ENCODE results near the gene NMRAL1. TPM values are rescaled to one million over a fixed set of nuclear protein-coding genes. Genes with fewer than 3 reads are reported as not detected.

NMRAL1 gene
- total RNA-seq, 1 experiment from 2014 or later: 48.2 TPM

- Histone ChIP-seq H4K20me1 (ENCODE audit: insufficient read depth, low read depth, low read length) (peaks cover 4% of the 10 kb centered on the region; the same call in 1 of the 2 replicates), H3K4me1 (ENCODE audit: low read length) (no peaks in the 10 kb centered on the region), H3K9ac (ENCODE audit: low read length) (no peak overlapping the region), H2AFZ (ENCODE audit: low read length) (no peak overlapping the region), H3K4me2 (ENCODE audit: low read depth, low read length, poor library complexity, severe bottlenecking) (no peak overlapping the region), H3K27me3 (ENCODE audit: low read length) (no peaks in the 10 kb centered on the region), H3K79me2 (ENCODE audit: low read length) (no peaks in the 10 kb centered on the region), H3K4me3 (ENCODE audit: low read length) (no peak overlapping the region), H3K9me3 (ENCODE audit: low read length) (no peaks in the 10 kb centered on the region), H3K9me2 (replicated peaks; ENCODE audit: insufficient read depth, low read length) (no peaks in the 10 kb centered on the region), H3K36me3 (ENCODE audit: insufficient read depth, low read length) (peaks cover 9% of the 10 kb centered on the region), H3K27ac (ENCODE audit: low read length) (no peak overlapping the region)
- no peak for DNase-seq
Measured at GRCh38 chr16:4452674-4453073, 21.8 kb downstream of the NMRAL1 start.

GRCh38 chr16:4450931-4451519, 23.4 kb downstream of the NMRAL1 start:
- no peak overlapping the region for H3K27ac ChIP-seq (ENCODE audit: low read length)

GRCh38 chr16:4450430-4450829, 24.0 kb downstream of the NMRAL1 start:
- no peaks in the 10 kb centered on the region for H3K79me2 ChIP-seq (ENCODE audit: low read length)
- H3K4me1 ChIP-seq (ENCODE audit: low read length): no peaks in the 10 kb centered on the region
- DNase-seq: no peak
- no peaks in the 10 kb centered on the region for H3K27me3 ChIP-seq (ENCODE audit: low read length)
- no peak overlapping the region for H3K4me2 ChIP-seq (ENCODE audit: low read depth, low read length, poor library complexity, severe bottlenecking)
- no peak overlapping the region for H3K9ac ChIP-seq (ENCODE audit: low read length)
- H3K27ac ChIP-seq (ENCODE audit: low read length): no peak overlapping the region
- peaks cover 16% of the 10 kb centered on the region for H3K36me3 ChIP-seq (ENCODE audit: insufficient read depth, low read length)
- peaks cover 4% of the 10 kb centered on the region; the same call in 1 of the 2 replicates for H4K20me1 ChIP-seq (ENCODE audit: insufficient read depth, low read depth, low read length)
- no peak overlapping the region for H2AFZ ChIP-seq (ENCODE audit: low read length)
- no peaks in the 10 kb centered on the region for H3K9me3 ChIP-seq (ENCODE audit: low read length)
- no peak overlapping the region for H3K4me3 ChIP-seq (ENCODE audit: low read length)
- no peaks in the 10 kb centered on the region for H3K9me2 ChIP-seq (replicated peaks; ENCODE audit: insufficient read depth, low read length)

More at GRCh38 chr16:4450931-4451519, 23.4 kb downstream of the NMRAL1 start:
- DNase-seq: no peak
- Histone ChIP-seq H3K9me2 (replicated peaks; ENCODE audit: insufficient read depth, low read length) (no peaks in the 10 kb centered on the region), H2AFZ (ENCODE audit: low read length) (no peak overlapping the region), H3K79me2 (ENCODE audit: low read length) (no peaks in the 10 kb centered on the region), H3K4me2 (ENCODE audit: low read depth, low read length, poor library complexity, severe bottlenecking) (no peak overlapping the region), H4K20me1 (ENCODE audit: insufficient read depth, low read depth, low read length) (peaks cover 4% of the 10 kb centered on the region; the same call in 1 of the 2 replicates), H3K36me3 (ENCODE audit: insufficient read depth, low read length) (peaks cover 16% of the 10 kb centered on the region), H3K27me3 (ENCODE audit: low read length) (no peaks in the 10 kb centered on the region), H3K9ac (ENCODE audit: low read length) (no peak overlapping the region), H3K4me3 (ENCODE audit: low read length) (no peak overlapping the region), H3K9me3 (ENCODE audit: low read length) (no peaks in the 10 kb centered on the region), H3K4me1 (ENCODE audit: low read length) (no peaks in the 10 kb centered on the region)

- H3K9me3 ChIP-seq (ENCODE audit: low read length): no peaks in the 10 kb centered on the region
- no peak overlapping the region for H3K9ac ChIP-seq (ENCODE audit: low read length)
- no peak overlapping the region for H3K4me3 ChIP-seq (ENCODE audit: low read length)
- no peaks in the 10 kb centered on the region for H3K79me2 ChIP-seq (ENCODE audit: low read length)
- peaks cover 8% of the 10 kb centered on the region for H3K4me1 ChIP-seq (ENCODE audit: low read length)
- no peaks in the 10 kb centered on the region for H4K20me1 ChIP-seq (ENCODE audit: insufficient read depth, low read depth, low read length)
- H3K27me3 ChIP-seq (ENCODE audit: low read length): no peaks in the 10 kb centered on the region
- H3K4me2 ChIP-seq (ENCODE audit: low read depth, low read length, poor library complexity, severe bottlenecking): no peak overlapping the region
- no peak overlapping the region for H3K27ac ChIP-seq (ENCODE audit: low read length)
- no peak overlapping the region for H2AFZ ChIP-seq (ENCODE audit: low read length)
- no peak for DNase-seq
- H3K36me3 ChIP-seq (ENCODE audit: insufficient read depth, low read length): peaks cover 35% of the 10 kb centered on the region
- no peaks in the 10 kb centered on the region for H3K9me2 ChIP-seq (replicated peaks; ENCODE audit: insufficient read depth, low read length)
Measured at GRCh38 chr16:4443986-4444385, 30.4 kb downstream of the NMRAL1 start.

DNA sequence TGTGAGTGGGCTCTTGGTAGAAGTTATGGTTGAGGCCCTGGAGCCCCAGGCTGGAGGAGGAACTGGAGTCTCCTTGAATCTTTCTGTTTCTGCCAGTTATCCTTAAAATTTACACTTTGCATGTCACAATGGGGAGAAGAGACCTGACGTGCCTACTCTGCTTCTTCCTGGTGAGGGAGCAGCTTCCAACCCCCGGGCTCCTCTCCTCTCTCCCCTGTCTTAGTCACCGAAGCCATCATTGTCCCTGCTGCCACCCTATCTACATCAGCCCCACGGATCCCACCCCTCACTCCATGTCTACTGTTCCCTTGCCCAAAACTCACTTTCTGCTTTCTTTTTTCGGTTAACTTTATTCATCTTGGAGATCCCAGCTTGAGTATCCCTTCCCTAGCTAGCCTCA, 31.2 kb downstream of the NMRAL1 start:
- peaks cover 35% of the 10 kb centered on the region for H3K36me3 ChIP-seq (ENCODE audit: insufficient read depth, low read length)
- no peaks in the 10 kb centered on the region for H3K27me3 ChIP-seq (ENCODE audit: low read length)
- H3K4me2 ChIP-seq (ENCODE audit: low read depth, low read length, poor library complexity, severe bottlenecking): no peak overlapping the region
- no peak overlapping the region for H3K9ac ChIP-seq (ENCODE audit: low read length)
- H3K4me1 ChIP-seq (ENCODE audit: low read length): peaks cover 8% of the 10 kb centered on the region
- no peaks in the 10 kb centered on the region for H4K20me1 ChIP-seq (ENCODE audit: insufficient read depth, low read depth, low read length)
- no peak overlapping the region for H3K4me3 ChIP-seq (ENCODE audit: low read length)
- H3K27ac ChIP-seq (ENCODE audit: low read length): no peak overlapping the region
- no peaks in the 10 kb centered on the region for H3K9me3 ChIP-seq (ENCODE audit: low read length)
- H3K79me2 ChIP-seq (ENCODE audit: low read length): no peaks in the 10 kb centered on the region
- no peaks in the 10 kb centered on the region for H3K9me2 ChIP-seq (replicated peaks; ENCODE audit: insufficient read depth, low read length)
- H2AFZ ChIP-seq (ENCODE audit: low read length): no peak overlapping the region
- DNase-seq: no peak

- no peak overlapping the region for H3K4me3 ChIP-seq (ENCODE audit: low read length)
- no peak for DNase-seq
- H3K9ac ChIP-seq (ENCODE audit: low read length): no peak overlapping the region
- H3K4me1 ChIP-seq (ENCODE audit: low read length): peaks cover 8% of the 10 kb centered on the region
- no peaks in the 10 kb centered on the region for H3K27me3 ChIP-seq (ENCODE audit: low read length)
- H3K36me3 ChIP-seq (ENCODE audit: insufficient read depth, low read length): peaks cover 38% of the 10 kb centered on the region
- no peaks in the 10 kb centered on the region for H4K20me1 ChIP-seq (ENCODE audit: insufficient read depth, low read depth, low read length)
- no peak overlapping the region for H2AFZ ChIP-seq (ENCODE audit: low read length)
- H3K4me2 ChIP-seq (ENCODE audit: low read depth, low read length, poor library complexity, severe bottlenecking): no peak overlapping the region
- H3K9me3 ChIP-seq (ENCODE audit: low read length): no peaks in the 10 kb centered on the region
- no peaks in the 10 kb centered on the region for H3K9me2 ChIP-seq (replicated peaks; ENCODE audit: insufficient read depth, low read length)
- no peak overlapping the region for H3K27ac ChIP-seq (ENCODE audit: low read length)
- H3K79me2 ChIP-seq (ENCODE audit: low read length): no peaks in the 10 kb centered on the region
Measured at GRCh38 chr16:4442371-4442770, 32.1 kb downstream of the NMRAL1 start.

DNA sequence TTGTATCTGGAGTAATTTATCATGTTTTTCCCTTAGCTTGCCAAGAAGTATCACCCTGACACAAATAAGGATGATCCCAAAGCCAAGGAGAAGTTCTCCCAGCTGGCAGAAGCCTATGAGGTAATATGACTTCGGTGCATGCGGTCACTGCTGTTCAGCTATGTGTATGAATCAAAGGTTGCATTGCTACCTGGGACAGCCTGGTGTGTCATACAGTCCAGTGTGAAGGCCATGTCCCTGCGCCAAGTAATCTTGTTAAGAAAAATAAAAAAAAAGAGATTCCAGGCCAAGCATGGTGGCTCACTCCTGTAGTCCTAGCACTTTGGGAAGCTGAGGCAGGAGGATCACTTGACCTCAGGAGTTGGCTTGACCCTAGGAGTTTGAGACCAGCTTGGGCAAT, 37.1 kb downstream of the NMRAL1 start:
- Histone ChIP-seq H3K36me3 (ENCODE audit: insufficient read depth, low read length) (peaks cover 43% of the 10 kb centered on the region), H3K9me3 (ENCODE audit: low read length) (no peaks in the 10 kb centered on the region), H4K20me1 (ENCODE audit: insufficient read depth, low read depth, low read length) (no peaks in the 10 kb centered on the region), H3K27ac (ENCODE audit: low read length) (no peak overlapping the region), H3K27me3 (ENCODE audit: low read length) (no peaks in the 10 kb centered on the region), H3K4me2 (ENCODE audit: low read depth, low read length, poor library complexity, severe bottlenecking) (no peak overlapping the region), H3K4me3 (ENCODE audit: low read length) (no peak overlapping the region), H2AFZ (ENCODE audit: low read length) (no peak overlapping the region), H3K79me2 (ENCODE audit: low read length) (peaks cover 9% of the 10 kb centered on the region; the same call in 1 of the 2 replicates), H3K9ac (ENCODE audit: low read length) (no peak overlapping the region), H3K4me1 (ENCODE audit: low read length) (peaks cover 8% of the 10 kb centered on the region), H3K9me2 (replicated peaks; ENCODE audit: insufficient read depth, low read length) (no peaks in the 10 kb centered on the region)
- DNase-seq: no peak

DNA sequence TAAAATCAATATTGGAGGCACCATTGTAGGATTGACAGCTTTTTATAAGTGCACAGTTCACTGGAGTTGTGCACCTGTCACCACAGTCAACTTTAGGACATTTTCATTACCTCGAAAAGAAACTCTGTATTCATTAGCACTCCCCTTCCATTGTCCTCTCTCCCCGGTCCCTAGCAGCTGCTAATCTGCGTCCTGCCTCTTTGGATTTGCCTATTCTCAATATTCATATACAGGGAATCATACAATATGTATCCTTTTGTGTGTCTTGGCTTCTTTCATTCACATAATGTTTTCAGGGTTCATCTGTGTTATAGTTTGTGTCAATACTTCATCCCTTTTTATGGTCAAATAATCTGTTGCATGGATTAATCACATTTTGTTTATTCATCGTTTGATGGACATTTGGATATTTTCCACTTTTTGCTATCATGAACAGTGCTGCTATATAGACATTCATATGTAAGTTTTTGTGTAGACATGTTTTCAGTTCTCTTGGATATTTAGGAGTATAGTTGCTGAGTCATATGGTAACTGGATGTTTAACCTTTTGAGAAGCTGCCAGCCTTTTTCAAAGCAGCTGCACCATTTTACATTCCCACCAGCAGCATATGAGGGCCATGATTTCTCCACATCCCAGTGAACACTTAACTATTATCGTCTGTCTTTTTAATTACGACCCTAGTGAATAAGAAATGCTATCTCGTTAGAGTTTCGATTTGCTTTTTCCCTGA, 38.9 kb downstream of the NMRAL1 start:
- Histone ChIP-seq H3K9me3 (ENCODE audit: low read length) (no peaks in the 10 kb centered on the region), H2AFZ (ENCODE audit: low read length) (no peak overlapping the region), H3K4me1 (ENCODE audit: low read length) (no peaks in the 10 kb centered on the region), H3K9ac (ENCODE audit: low read length) (no peak overlapping the region), H3K36me3 (ENCODE audit: insufficient read depth, low read length) (peaks cover 30% of the 10 kb centered on the region), H3K27me3 (ENCODE audit: low read length) (no peaks in the 10 kb centered on the region), H3K4me2 (ENCODE audit: low read depth, low read length, poor library complexity, severe bottlenecking) (no peak overlapping the region), H3K79me2 (ENCODE audit: low read length) (peaks cover 15% of the 10 kb centered on the region; the same call in 1 of the 2 replicates), H3K4me3 (ENCODE audit: low read length) (no peak overlapping the region), H3K9me2 (replicated peaks; ENCODE audit: insufficient read depth, low read length) (no peaks in the 10 kb centered on the region), H4K20me1 (ENCODE audit: insufficient read depth, low read depth, low read length) (no peaks in the 10 kb centered on the region), H3K27ac (ENCODE audit: low read length) (no peak overlapping the region)
- peak; percentile 34 for DNase-seq
